KMS-11 (cell line): ENCODE measurements around the gene APCDD1.

Experiments
- H2AFZ ChIP-seq: fragments of 200-600 bp; sonication (generic); 2 replicates; pipeline ENCODE4 v1.6.1; 2016; ENCODE audit warnings: antibody characterized with exemption, mixed run types, low read depth
- H3K27ac ChIP-seq: fragments of 200-600 bp; sonication (generic); 2 replicates; pipeline ENCODE4 v1.6.1; 2016; ENCODE audit warnings: mild to moderate bottlenecking, mixed run types
- H3K27me3 ChIP-seq: fragments of 200-600 bp; sonication (generic); 2 replicates; pipeline ENCODE4 v1.6.1; 2017; ENCODE audit warnings: mild to moderate bottlenecking, low read depth, mixed run types, moderate library complexity; ENCODE audit not compliant: insufficient read depth
- H3K36me3 ChIP-seq: fragments of 200-600 bp; sonication (generic); 2 replicates; pipeline ENCODE4 v1.6.1; 2017; ENCODE audit warnings: mild to moderate bottlenecking, mixed run types; ENCODE audit not compliant: insufficient read depth
- H3K4me1 ChIP-seq: fragments of 200-600 bp; sonication (generic); 2 replicates; pipeline ENCODE4 v1.6.1; 2016; ENCODE audit warnings: mild to moderate bottlenecking, low read depth, mixed run types; ENCODE audit not compliant: poor library complexity, severe bottlenecking
- H3K4me2 ChIP-seq: fragments of 200-600 bp; sonication (generic); 2 replicates; pipeline ENCODE4 v1.7.0; 2016; ENCODE audit warnings: mild to moderate bottlenecking, mixed run types
- H3K4me3 ChIP-seq: fragments of 200-600 bp; sonication (generic); IDR thresholded peaks from 2 replicates; pipeline ENCODE4 v1.6.1; 2017; ENCODE audit warnings: low read depth, low read length, mixed read lengths; ENCODE audit not compliant: insufficient read depth
- H3K79me2 ChIP-seq: fragments of 200-600 bp; sonication (generic); 2 replicates; pipeline ENCODE4 v1.6.1; 2016; ENCODE audit warnings: low read depth, mixed run types; ENCODE audit not compliant: insufficient read depth
- H3K9ac ChIP-seq: fragments of 200-600 bp; sonication (generic); 2 replicates; pipeline ENCODE4 v1.6.1; 2016; ENCODE audit warnings: mild to moderate bottlenecking, mixed run types
- H4K20me1 ChIP-seq: fragments of 200-600 bp; sonication (generic); 2 replicates; pipeline ENCODE4 v1.6.1; 2016; ENCODE audit warnings: mild to moderate bottlenecking, mixed run types; ENCODE audit not compliant: insufficient read depth
- TF ChIP-seq, protein P1 (sequence below): fragments of 200-600 bp; sonication (generic); conservative IDR thresholded peaks from 2 replicates; pipeline ENCODE4 v1.6.1; 2017; ENCODE audit warnings: low read depth, mild to moderate bottlenecking, antibody characterized with exemption, low read length, moderate library complexity, mixed read lengths

The APCDD1 gene

DNA sequence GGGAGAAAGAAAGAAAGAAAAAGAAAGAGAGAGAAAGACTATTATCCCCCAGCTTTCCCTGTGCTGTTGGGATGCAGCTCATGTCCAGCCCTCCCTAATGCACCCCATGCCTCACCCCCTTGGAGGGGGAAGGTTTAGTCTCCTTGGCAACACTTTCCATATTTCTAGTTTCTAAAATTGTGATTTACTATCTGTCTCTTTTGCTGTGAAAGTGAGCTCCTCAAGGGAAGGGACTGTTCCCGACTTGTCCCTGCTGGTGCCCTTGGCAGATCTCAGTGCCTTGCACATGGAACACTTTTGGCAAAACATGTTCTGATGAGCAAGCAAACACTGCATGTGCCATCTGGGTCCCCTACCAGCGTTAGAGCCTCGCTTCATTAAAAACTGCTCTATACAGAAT, 59.6 kb downstream of the APCDD1 start:
- no peaks in the 10 kb centered on the region for H3K4me1 ChIP-seq
- no peak overlapping the region for H3K27ac ChIP-seq
- H2AFZ ChIP-seq, result no peak overlapping the region
- TF ChIP-seq, protein P1, sequence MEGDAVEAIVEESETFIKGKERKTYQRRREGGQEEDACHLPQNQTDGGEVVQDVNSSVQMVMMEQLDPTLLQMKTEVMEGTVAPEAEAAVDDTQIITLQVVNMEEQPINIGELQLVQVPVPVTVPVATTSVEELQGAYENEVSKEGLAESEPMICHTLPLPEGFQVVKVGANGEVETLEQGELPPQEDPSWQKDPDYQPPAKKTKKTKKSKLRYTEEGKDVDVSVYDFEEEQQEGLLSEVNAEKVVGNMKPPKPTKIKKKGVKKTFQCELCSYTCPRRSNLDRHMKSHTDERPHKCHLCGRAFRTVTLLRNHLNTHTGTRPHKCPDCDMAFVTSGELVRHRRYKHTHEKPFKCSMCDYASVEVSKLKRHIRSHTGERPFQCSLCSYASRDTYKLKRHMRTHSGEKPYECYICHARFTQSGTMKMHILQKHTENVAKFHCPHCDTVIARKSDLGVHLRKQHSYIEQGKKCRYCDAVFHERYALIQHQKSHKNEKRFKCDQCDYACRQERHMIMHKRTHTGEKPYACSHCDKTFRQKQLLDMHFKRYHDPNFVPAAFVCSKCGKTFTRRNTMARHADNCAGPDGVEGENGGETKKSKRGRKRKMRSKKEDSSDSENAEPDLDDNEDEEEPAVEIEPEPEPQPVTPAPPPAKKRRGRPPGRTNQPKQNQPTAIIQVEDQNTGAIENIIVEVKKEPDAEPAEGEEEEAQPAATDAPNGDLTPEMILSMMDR, result no peak
- H3K36me3 ChIP-seq, result no peaks in the 10 kb centered on the region
- no peaks in the 10 kb centered on the region for H3K79me2 ChIP-seq
- H3K27me3 ChIP-seq, result no peaks in the 10 kb centered on the region
- H3K4me3 ChIP-seq, result no peak overlapping the region
- no peak overlapping the region for H3K9ac ChIP-seq
- no peak overlapping the region for H3K4me2 ChIP-seq
- H4K20me1 ChIP-seq, result no peaks in the 10 kb centered on the region

DNA sequence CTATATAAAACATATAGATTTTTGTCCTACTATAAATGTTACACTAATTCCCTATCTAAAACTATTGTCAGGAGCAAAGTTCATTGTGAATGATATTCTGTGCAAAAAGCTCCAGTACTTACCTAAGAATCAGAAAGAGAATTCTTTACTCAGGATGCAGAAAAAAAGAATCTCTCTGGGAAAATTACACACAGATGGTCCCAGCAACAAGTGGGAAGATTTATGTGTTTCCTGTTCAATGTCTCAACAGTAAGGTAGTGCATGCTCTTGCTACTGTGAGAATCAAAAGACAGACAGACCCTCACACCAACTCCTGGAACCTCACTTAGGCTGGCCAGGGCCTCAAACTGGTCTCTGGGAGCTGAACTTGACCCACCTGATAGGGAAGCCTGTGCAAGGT, 60.2 kb downstream of the APCDD1 start:
- TF ChIP-seq, protein P1, result no peak
- Histone ChIP-seq H3K4me1 (no peaks in the 10 kb centered on the region), H3K4me2 (no peak overlapping the region)

DNA sequence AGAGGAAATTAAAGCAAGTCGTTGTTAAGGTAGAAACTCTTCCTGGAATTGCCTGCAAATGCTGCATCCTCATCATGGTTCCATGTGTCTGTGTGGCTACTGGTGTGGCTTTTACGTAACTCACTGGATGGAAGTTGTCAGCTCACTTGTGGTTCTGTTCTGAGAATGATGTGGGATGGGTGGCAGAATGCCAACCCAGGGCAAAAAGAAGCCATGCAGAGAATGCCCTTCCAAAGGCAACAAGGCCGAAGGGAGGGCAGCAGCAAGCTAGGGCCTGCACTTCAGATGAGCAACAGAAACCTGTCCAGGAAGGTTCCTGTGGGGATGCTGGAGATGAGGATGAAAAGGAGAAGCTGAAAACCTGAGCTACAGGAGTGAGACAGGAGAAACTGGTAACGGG, 61.0 kb downstream of the APCDD1 start:
- Histone ChIP-seq H3K4me2 (no peak overlapping the region), H3K9ac (no peak overlapping the region), H3K36me3 (no peaks in the 10 kb centered on the region), H4K20me1 (no peaks in the 10 kb centered on the region), H2AFZ (no peak overlapping the region), H3K79me2 (no peaks in the 10 kb centered on the region), H3K4me1 (no peaks in the 10 kb centered on the region), H3K27ac (no peak overlapping the region), H3K4me3 (no peak overlapping the region), H3K27me3 (no peaks in the 10 kb centered on the region)
- TF ChIP-seq, protein P1, result no peak

More for the DNA sequence above, 60.2 kb downstream of the APCDD1 start:
- Histone ChIP-seq H2AFZ (no peak overlapping the region), H3K27ac (no peak overlapping the region), H3K27me3 (no peaks in the 10 kb centered on the region), H3K9ac (no peak overlapping the region), H3K36me3 (no peaks in the 10 kb centered on the region), H4K20me1 (no peaks in the 10 kb centered on the region), H3K4me3 (no peak overlapping the region), H3K79me2 (no peaks in the 10 kb centered on the region)

DNA sequence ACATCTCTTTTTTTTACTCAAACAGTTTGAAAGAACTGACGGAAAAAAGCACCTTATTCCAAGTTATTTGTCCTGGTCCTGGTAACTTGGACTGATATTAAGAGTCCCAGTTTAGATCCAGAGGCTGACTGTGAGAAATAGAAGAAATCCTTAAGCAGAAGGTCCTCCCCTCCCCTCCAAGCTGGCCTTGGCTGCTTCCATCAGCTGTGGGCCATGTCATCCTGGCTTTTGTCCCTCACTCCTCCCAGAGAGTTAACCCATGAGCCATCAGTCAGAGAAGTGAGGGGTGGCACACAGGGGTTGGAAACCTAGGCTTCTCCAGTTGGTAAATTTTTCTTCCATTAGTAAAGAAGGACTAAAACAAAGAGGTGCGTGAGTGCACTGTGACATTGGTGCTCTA, 61.6 kb downstream of the APCDD1 start:
- TF ChIP-seq, protein P1, result no peak
- Histone ChIP-seq H3K27me3 (no peaks in the 10 kb centered on the region), H3K4me2 (no peak overlapping the region), H3K9ac (no peak overlapping the region), H4K20me1 (no peaks in the 10 kb centered on the region), H3K4me1 (no peaks in the 10 kb centered on the region), H3K27ac (no peak overlapping the region), H3K4me3 (no peak overlapping the region), H3K36me3 (no peaks in the 10 kb centered on the region), H2AFZ (no peak overlapping the region), H3K79me2 (no peaks in the 10 kb centered on the region)
